Left lung (tissue), 14 donors: Measurements from ENCODE around the gene USP16. TPM values are rescaled to one million over a fixed set of nuclear protein-coding genes. Genes with fewer than 3 reads are reported as not detected.

Experiments
- ATAC-seq: fragments of 200-7000 bp; cut with Tn5 transposase; one replicate; pipeline ENCODE4 v1.9.1; 2020; ENCODE audit warnings: moderate library complexity
- DNase-seq, 4 donors: peaks; one replicate each; pipeline ENCODE4 v3.0.0-alpha.2; 2013 to 2020
- H3K27ac ChIP-seq, 2 donors: fragments of 200-600 bp; sonication (generic) in 1 of 2; one replicate each; pipeline versions ENCODE4 v1.5.0 to v1.8.0; 2020 to 2021
- H3K27me3 ChIP-seq, 2 donors: fragments of 200-600 bp; sonication (generic) in 1 of 2; one replicate each; pipeline versions ENCODE4 v1.5.0 to v1.8.0; 2020 to 2021
- H3K36me3 ChIP-seq, 2 donors: fragments of 200-600 bp; sonication (generic) in 1 of 2; one replicate each; pipeline versions ENCODE4 v1.5.0 to v1.8.0; 2020 to 2021
- H3K4me1 ChIP-seq, 2 donors: fragments of 200-600 bp; one replicate each; pipeline ENCODE4 v1.8.0; 2021
- H3K4me3 ChIP-seq, 2 donors: fragments of 200-600 bp; sonication (generic) in 1 of 2; one replicate each; pipeline versions ENCODE4 v1.5.0 to v1.8.0; 2020 to 2021; ENCODE audit warnings: mild to moderate bottlenecking in 1 of 2
- H3K9me3 ChIP-seq, 2 donors: fragments of 200-600 bp; sonication (generic) in 1 of 2; one replicate each; pipeline versions ENCODE4 v1.5.0 to v1.8.0; 2020 to 2021
- CTCF ChIP-seq, 2 donors: fragments of 200-600 bp; sonication (generic) in 1 of 2; IDR thresholded peaks; one replicate each; pipeline versions ENCODE4 v1.5.0 to v1.8.0; 2021; ENCODE audit warnings: antibody characterized with exemption in 2 of 2
- intact Hi-C, 2 donors: fragments of 100-400 bp; cut with DNase I; formaldehyde crosslinking; loops; one replicate each; pipeline versions ENCODE4 v1.11.2 to v1.14.2; 2022
- long read RNA-seq, 12 donors: library from polyadenylated mRNA in 2 of 12; unstranded in 2 of 12; transcript quantifications; one replicate each; pipeline ENCODE4 v2.0.0 and lab custom pipeline, GENCODE V29; 2019 to 2026
- polyA plus RNA-seq, 6 donors: library from polyadenylated mRNA; unstranded; fragments of 120-200 nt; gene quantifications; one replicate each; pipeline ENCODE4 v1.2.1, GENCODE V29; 2013; ENCODE audit not compliant: insufficient read length in 6 of 6
- total RNA-seq, 2 donors: library from RNA; stranded (reverse); fragmentation: NEBNext Ultra II Directional; extraction: Animal tissue kit (Norgen Biotek cat#: 25700); gene quantifications; one replicate each; pipeline ENCODE4 v1.2.1, GENCODE V29; 2021
- donor health status: DM: no; HTN: yes; CAD: no.
- donor health status: DM: no; HTN: no; CAD: no.

USP16 gene
- total RNA-seq (10 to 100 TPM; 28.0 to 31.9 TPM), polyA plus RNA-seq (10 to 100 TPM; 55.7 to 60.6 (median 59.0) TPM)
- long read RNA-seq, donor 1, partial matches to known transcripts: 0 of 5 reads
- long read RNA-seq, donor 1, other reads (novel, unspliced or antisense): 0 of 5 reads
- long read RNA-seq, donor 2, partial matches to known transcripts: 0 of 2 reads
- long read RNA-seq, donor 2, other reads (novel, unspliced or antisense): 0 of 2 reads
- long read RNA-seq, donor 3, partial matches to known transcripts: 0 of 4 reads
- long read RNA-seq, donor 3, other reads (novel, unspliced or antisense): 0 of 4 reads
- long read RNA-seq, donor 4, partial matches to known transcripts: 26 of 30 reads
- long read RNA-seq, donor 4, other reads (novel, unspliced or antisense): 3 of 30 reads
- long read RNA-seq, donor 5, partial matches to known transcripts: 392 of 478 reads
- long read RNA-seq, donor 5, other reads (novel, unspliced or antisense): 81 of 478 reads
- long read RNA-seq, donor 6, partial matches to known transcripts: 0 of 1 reads
- long read RNA-seq, donor 6, other reads (novel, unspliced or antisense): 0 of 1 reads
- long read RNA-seq, donor 7, partial matches to known transcripts: 42 of 105 reads
- long read RNA-seq, donor 7, other reads (novel, unspliced or antisense): 58 of 105 reads
- long read RNA-seq, donor 8, partial matches to known transcripts: 0 of 3 reads
- long read RNA-seq, donor 8, other reads (novel, unspliced or antisense): 0 of 3 reads
- long read RNA-seq, donor 9: 0 reads
- long read RNA-seq, donor 10, partial matches to known transcripts: 27 of 28 reads
- long read RNA-seq, donor 10, other reads (novel, unspliced or antisense): 1 of 28 reads
- long read RNA-seq, donor 11, partial matches to known transcripts: 7 of 7 reads
- long read RNA-seq, donor 11, other reads (novel, unspliced or antisense): 0 of 7 reads
- long read RNA-seq, donor 12, partial matches to known transcripts: 8 of 15 reads
- long read RNA-seq, donor 12, other reads (novel, unspliced or antisense): 0 of 15 reads

GRCh38 chr21:29024474-29025327 lies at the start of gene USP16:
Gene USP16 (plus strand): TSS chr21:29024668. CDS start chr21:29027914, 3,246 bp downstream.
- no peaks in the 10 kb centered on the region for H3K9me3 ChIP-seq
- DNase-seq: peak; percentile 93 to 100 (median 96)
- intact Hi-C loops: no loop called here
- peak within 1 kb of the TSS; percentile 55 to 71 for H3K4me3 ChIP-seq
- peak in 1 of 2 donors; percentile 40 for TF ChIP-seq CTCF (IDR thresholded peaks at IDR 0.05)
- H3K27ac ChIP-seq: peak within 1 kb of the TSS; percentile 96 to 99
- peaks cover 0 to 9% of the 10 kb centered on the region in 2 donors for H3K36me3 ChIP-seq
- ATAC-seq: peak; percentile 98
- H3K4me1 ChIP-seq: peaks cover 4 to 33% of the 10 kb centered on the region in 2 donors
- H3K27me3 ChIP-seq: no peaks in the 10 kb centered on the region

GRCh38 chr21:28975397-28975796 lies 49.1 kb upstream of the USP16 start:
- no peak for TF ChIP-seq CTCF (IDR thresholded peaks at IDR 0.05)
- Histone ChIP-seq H3K36me3 (peaks cover 0 to 88% of the 10 kb centered on the region in 2 donors), H3K27ac (no peak overlapping the region), H3K9me3 (no peaks in the 10 kb centered on the region), H3K4me1 (no peaks in the 10 kb centered on the region), H3K27me3 (no peaks in the 10 kb centered on the region), H3K4me3 (no peak overlapping the region)
- intact Hi-C loops: no loop called here
- ATAC-seq (no peak), DNase-seq (peak in 1 of 4 donors; percentile 0)

- Histone ChIP-seq H3K36me3 (peaks cover 0 to 95% of the 10 kb centered on the region in 2 donors), H3K9me3 (no peaks in the 10 kb centered on the region), H3K4me1 (no peaks in the 10 kb centered on the region), H3K27ac (no peak overlapping the region), H3K4me3 (no peak overlapping the region), H3K27me3 (no peaks in the 10 kb centered on the region)
- ATAC-seq (no peak), DNase-seq (no peak)
- no peak for TF ChIP-seq CTCF (IDR thresholded peaks at IDR 0.05)
- intact Hi-C loops: no loop called here
These were observed 45.4 kb upstream of the USP16 start for GRCh38 chr21:28979092-28979491.

GRCh38 chr21:28982637-28983036 lies 41.8 kb upstream of the USP16 start:
- DNase-seq: no peak
- no peak overlapping the region for H3K4me3 ChIP-seq
- H3K36me3 ChIP-seq: peaks cover 0 to 84% of the 10 kb centered on the region in 2 donors
- no peaks in the 10 kb centered on the region for H3K9me3 ChIP-seq
- no peak for TF ChIP-seq CTCF (IDR thresholded peaks at IDR 0.05)
- no peaks in the 10 kb centered on the region for H3K4me1 ChIP-seq
- no peaks in the 10 kb centered on the region for H3K27me3 ChIP-seq
- H3K27ac ChIP-seq: no peak overlapping the region
- intact Hi-C loops: no loop called here
- ATAC-seq: no peak
